HG02870 (cell line): ENCODE measurements around the gene AGPAT3.

Source experiments
- ATAC-seq: cut with Tn5 transposase; IDR thresholded peaks from one replicate; pipeline ENCODE4 v1.9.1; 2021; ENCODE audit warnings: mild to moderate bottlenecking, moderate library complexity; ENCODE audit not compliant: unreplicated experiment

The AGPAT3 gene

DNA sequence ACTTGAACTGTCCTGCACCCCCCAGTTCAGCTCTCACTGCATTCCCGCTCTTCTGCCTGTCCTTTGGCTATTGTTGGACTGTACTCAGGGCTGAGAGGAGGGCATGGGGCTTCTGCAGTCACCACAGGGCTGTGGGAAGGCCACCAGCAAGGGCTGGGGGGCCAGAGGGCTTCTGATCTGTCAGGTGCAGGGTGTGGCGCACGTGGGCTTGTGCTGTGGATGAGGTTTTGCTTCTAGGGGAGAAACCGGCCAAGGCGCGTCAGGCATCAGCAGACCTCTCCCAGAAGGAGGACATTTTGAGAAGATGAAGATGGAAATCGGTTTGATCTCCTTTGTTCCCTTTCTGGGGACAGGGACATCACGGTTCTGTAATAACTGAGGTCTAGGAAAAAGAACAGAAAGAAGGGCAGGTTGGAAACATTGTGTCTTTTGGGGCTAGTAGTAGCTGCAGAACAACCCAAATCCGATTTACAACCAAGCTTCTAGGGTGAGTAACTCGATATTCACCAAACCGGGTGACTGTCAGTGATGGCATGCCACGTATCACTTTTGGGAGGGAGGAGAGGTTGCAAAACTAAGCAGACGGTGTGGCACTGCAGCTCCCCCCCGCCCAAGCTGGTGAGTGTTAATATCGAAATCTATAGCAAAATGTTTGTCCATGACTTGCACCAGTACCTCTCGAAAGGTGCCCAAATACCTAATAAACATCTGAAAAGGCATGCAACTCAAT is 40.9 kb downstream of the AGPAT3 start:
- no peak for ATAC-seq

- ATAC-seq, result no peak
Measured at GRCh38 chr21:43906585-43907370, 41.8 kb downstream of the AGPAT3 start.

DNA sequence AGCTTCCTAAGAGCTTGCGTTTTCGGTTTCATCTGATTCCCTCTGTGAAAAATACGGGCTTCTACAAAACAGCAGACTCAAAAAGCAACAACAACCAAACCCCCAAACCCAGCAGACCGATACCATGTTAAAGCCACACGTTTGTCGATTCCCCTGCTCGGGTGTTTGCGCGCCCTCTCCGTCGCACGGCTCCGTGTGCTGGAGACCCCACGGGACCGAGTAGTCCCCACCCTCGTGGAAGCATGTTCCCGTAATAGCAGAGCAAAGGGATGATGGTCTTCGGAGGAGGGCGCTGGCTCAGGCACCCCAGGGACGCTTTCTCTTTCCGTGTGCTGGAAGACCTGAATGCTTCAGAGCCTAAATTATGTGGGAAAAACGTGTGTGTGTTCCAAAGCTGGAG is 42.7 kb downstream of the AGPAT3 start:
- ATAC-seq, result no peak

GRCh38 chr21:43908167-43908566 is 43.1 kb downstream of the AGPAT3 start:
- no peak for ATAC-seq

DNA sequence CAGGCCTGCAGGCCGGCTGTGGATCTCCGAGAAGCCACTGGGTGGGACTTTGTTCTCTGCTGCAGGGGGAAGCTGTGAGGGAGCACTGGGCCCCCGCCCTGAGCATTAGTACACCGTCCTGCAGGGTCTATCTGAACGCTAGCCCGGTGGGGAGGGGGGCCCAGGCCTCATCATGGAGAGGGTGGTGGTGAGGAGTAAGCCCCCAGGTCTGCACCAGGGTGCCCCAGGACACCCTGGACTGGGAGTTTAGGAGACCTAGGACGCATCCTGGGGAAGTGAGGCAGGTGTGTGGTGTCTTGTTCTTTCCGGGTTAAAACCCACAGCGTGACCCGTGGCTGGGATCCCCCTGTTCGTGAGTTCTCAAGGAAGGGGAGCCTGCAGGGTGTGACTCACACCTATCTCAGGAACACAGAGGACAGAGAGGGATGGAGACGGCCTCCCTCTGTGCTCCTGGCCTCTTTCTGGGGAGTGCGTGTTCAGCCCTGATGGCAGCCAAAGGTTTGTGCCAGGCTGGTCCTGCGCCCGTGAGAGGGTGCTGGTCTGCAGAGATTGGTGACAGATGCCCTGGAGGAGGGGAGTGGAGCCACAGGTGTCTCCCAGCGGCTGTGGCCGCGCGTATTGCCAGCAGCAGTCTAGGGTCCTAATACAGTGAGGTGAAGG is 44.8 kb downstream of the AGPAT3 start:
- no peak for ATAC-seq

GRCh38 chr21:43910460-43910859 is 45.4 kb downstream of the AGPAT3 start:
- no peak for ATAC-seq

GRCh38 chr21:43911015-43911934 is 46.3 kb downstream of the AGPAT3 start:
- no peak for ATAC-seq

GRCh38 chr21:43911935-43912487 is 47.0 kb downstream of the AGPAT3 start:
- no peak for ATAC-seq

- ATAC-seq, result no peak
Measured at GRCh38 chr21:43912500-43912899, 47.5 kb downstream of the AGPAT3 start.

GRCh38 chr21:43912910-43913309 is 47.9 kb downstream of the AGPAT3 start:
- ATAC-seq, result no peak

DNA sequence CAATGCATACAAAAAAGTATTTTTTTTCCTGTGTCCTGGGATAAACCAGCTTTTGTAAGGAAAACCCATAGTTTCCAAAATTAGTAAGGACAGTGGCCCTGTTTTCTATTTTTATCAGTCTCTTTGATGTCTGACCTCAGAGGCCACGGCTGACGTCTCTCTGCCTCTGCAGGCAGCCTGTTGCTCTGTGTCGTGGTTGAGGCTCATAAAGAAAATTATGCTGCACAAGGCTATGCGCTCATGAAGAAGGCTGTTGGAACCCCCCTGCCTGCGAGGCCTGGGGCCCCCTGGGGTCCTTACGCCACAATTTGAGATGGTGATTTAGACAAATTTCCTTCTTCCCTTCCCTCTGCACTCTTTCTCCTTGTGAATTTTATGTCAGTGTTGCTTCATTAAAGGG is 48.9 kb downstream of the AGPAT3 start:
- ATAC-seq, result no peak

DNA sequence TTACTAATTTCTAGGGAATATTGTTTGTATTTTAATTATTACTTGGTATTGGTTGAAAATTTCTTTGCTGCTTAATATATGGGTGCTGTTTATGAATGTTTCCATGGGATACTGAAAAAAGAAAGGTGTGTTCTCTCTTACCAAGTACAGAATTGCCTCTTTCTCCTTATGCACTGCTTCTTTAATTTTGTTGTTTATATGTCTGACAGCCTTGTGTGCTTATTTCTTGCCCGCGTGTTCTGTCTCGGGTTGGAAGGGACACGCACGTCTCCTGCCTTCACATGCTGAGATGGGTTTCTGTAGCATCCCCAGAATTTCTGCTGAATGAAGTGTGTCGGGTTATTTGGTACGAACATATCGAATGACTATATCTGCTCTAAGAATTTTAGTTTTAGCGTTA is 51.1 kb downstream of the AGPAT3 start:
- ATAC-seq, result no peak

DNA sequence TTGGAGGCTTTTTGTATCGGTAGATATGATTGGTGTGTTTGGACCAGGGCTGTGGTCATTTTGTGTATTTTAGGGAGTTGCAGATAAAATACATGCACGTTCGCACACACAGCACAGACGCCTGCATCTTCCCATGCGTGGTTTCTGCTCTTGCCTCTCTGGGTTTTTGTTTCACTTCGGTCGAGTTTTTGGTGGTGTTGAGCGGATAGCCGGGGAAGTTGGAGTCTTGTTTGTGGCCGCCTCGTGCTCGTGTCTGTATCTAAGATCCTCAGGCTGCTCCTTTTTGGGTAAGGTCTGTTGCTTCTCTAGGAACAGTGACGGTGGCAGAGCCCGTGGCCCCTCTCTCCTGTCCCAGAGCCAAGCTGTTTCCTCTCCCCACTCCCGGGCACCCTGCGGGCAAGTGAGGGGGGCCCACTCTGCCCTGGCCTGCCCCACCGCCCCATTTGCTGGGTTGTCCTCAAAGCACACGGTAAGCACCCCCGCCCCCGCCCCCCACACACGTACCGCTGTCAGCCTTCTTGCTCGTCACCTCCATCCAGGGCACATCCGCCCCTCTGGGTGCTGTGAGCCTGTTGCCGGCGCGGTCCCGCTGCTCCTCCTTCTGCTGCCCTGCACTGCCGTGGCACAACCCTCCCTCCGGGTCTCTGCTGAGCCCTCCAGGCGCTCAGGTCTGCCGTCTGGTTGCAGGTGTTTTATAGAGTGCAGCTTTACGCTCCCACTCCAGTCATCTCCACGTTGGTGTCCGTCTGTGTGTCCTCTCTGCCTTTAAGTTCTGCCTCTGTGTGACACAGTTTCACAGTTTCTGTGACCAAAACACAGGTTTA is 51.9 kb downstream of the AGPAT3 start:
- peak; percentile 60 for ATAC-seq

GRCh38 chr21:43917515-43918384 is 52.7 kb downstream of the AGPAT3 start:
- ATAC-seq, result no peak

GRCh38 chr21:43918385-43918947 is 53.4 kb downstream of the AGPAT3 start:
- no peak for ATAC-seq

DNA sequence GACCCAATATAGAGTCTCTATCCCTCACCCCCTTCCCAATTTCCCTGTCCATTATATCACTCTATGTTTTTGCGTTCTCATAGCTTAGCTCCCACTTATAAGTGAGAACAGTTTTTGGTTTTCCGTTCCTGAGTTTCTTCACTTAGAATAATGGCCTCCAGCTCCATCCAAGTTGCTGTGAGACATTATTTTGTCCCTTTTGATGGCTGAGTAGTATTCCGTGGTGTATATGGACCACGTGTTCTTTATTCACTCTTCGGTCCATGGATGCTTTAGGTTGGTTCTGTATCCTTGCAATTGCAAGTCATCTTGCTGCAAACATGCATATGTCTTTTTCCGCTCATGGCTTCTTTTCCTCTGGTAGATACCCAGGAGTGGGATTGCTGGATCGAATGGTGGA is 54.3 kb downstream of the AGPAT3 start:
- ATAC-seq, result no peak

DNA sequence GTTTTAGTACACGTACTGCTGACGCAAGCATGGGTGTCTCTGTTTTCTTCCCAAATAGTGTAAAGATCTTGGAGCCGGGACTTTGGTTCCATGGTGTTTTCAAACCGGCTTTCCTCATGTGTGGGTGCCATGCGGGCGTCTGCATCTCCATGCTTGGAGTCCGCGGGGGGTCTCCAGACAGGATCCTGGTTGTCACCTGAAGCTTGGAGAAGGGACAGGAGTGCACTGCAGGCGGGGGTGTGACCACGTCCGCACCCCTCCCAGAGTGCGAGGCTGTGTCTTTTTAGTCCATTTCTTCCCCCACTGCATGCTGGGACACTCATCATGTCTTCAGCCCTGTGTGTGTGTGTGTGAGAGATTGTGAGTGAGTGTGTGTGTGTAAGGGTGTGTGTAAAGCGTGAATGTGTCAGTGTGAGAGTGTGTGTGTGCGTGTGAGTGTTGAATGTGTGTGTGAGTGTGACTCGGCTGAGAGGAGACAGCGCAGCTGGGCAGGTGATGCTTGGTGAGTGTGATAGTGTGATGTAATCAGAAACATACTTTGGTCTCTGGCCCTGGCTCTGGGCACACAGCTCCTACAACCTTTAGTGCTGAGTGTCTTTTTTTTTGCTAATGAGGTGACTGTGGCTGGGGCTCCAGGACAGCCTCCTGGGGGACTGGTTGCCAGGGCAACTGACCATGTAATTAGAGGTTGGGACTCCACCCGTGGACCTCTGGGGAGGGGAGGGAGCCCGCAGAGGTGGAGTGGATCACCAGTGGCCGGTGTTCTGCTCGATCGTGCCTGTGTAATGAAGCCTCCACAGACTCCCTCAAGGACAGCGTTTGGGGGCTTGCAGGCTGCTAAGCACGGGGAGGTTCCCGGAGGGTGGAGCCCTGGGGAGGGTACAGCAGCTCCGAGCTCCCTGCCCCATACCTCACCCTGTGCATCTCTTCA is 55.1 kb downstream of the AGPAT3 start:
- no peak for ATAC-seq
